ENCODE measurements around the gene RBM15B.

DNA sequence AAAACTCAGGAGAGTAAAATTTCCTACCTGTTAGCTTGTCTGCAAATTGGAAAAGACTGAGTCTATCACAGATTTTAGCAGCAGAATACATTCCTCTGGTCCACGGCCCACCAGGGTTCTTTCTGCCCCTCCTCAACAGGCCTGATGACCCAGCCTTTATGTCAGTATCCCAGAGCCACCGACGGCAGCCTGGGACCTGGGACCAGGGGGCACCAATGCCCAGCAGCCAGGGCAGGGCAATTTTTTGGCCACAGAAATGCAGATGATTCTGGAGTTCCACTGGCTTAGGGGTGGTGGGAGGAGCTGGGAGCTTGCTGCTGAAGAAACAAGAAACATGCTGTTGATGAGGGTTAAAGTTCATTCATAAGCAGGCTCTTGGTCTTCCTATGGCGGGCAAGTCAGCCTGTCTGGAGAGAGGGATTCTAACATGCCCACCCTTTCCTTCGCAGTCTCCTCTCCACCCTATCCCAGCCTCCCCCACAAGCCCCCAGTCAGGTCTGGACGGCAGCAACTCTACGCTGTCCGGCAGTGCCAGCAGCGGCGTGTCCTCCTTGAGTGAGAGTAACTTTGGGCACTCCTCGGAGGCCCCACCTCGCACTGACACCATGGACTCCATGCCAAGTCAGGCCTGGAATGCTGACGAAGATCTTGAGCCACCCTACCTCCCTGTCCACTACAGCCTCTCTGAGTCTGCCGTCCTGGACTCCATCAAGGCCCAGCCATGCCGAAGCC lies 10.3 kb upstream of the RBM15B start:
- TF ChIP-seq, protein P1, sequence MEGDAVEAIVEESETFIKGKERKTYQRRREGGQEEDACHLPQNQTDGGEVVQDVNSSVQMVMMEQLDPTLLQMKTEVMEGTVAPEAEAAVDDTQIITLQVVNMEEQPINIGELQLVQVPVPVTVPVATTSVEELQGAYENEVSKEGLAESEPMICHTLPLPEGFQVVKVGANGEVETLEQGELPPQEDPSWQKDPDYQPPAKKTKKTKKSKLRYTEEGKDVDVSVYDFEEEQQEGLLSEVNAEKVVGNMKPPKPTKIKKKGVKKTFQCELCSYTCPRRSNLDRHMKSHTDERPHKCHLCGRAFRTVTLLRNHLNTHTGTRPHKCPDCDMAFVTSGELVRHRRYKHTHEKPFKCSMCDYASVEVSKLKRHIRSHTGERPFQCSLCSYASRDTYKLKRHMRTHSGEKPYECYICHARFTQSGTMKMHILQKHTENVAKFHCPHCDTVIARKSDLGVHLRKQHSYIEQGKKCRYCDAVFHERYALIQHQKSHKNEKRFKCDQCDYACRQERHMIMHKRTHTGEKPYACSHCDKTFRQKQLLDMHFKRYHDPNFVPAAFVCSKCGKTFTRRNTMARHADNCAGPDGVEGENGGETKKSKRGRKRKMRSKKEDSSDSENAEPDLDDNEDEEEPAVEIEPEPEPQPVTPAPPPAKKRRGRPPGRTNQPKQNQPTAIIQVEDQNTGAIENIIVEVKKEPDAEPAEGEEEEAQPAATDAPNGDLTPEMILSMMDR (IDR thresholded peaks at IDR 0.05) = no peak
- TF ChIP-seq POLR2A (IDR thresholded peaks at IDR 0.05) = no peak
